Endothelial cell of umbilical vein (primary cell): ENCODE measurements around the gene KYNU. TPM values are rescaled to one million over a fixed set of nuclear protein-coding genes. Genes with fewer than 3 reads are reported as not detected.

Source experiments
- BruUV-seq: library from RNA; stranded (reverse); fragments of 400-500 nt; replicated peaks from 2 replicates; lab custom pipeline; 2021; lab: Mats Ljungman, UMichigan
- CTCF ChIA-PET: fragments of 300-600, 350-600 bp; sonication (Branson Sonifier 250); formaldehyde crosslinking; loops from one replicate; lab custom pipeline; 2021; ENCODE audit warnings: antibody characterized with exemption, inconsistent platforms; lab: Charles Lee
- POLR2A ChIA-PET: fragments of 300-600, 350-600 bp; sonication (Branson Sonifier 250); formaldehyde crosslinking; loops from one replicate; lab custom pipeline; 2021; ENCODE audit warnings: antibody characterized with exemption, inconsistent platforms; lab: Charles Lee
- DNase-seq: peaks from one replicate; pipeline ENCODE4 v3.0.0-alpha.2; 2011; ENCODE audit warnings: low read depth, low spot score
- FAIRE-seq: peaks from 2 replicates; lab custom pipeline; 2011; peaks lifted over from hg19 to GRCh38; lab: Jason Lieb, UNC
- H2AFZ ChIP-seq: 2 replicates; pipeline ENCODE4 v1.6.0; 2012; ENCODE audit warnings: low read depth, low read length, control low read depth, inconsistent platforms
- H3K27ac ChIP-seq: 2 replicates; pipeline ENCODE4 v1.5.1; 2011; ENCODE audit warnings: low read depth, mild to moderate bottlenecking, control low read depth, low read length, moderate library complexity; ENCODE audit not compliant: insufficient read depth
- H3K27me3 ChIP-seq, 2 experiments: 2 replicates each; pipeline versions ENCODE4 v1.6.0 to v1.6.1; 2011; ENCODE audit warnings: low read length in 2 of 2, mixed read lengths in 1 of 2; ENCODE audit not compliant: control insufficient read depth in 2 of 2, insufficient read depth in 2 of 2
- H3K36me3 ChIP-seq, 2 experiments: 2 replicates in 1 of 2; 3 replicates in 1 of 2; pipeline ENCODE4 v1.5.1; 2011; ENCODE audit warnings: low read length in 2 of 2, mild to moderate bottlenecking in 1 of 2, moderate library complexity in 1 of 2; ENCODE audit not compliant: control insufficient read depth in 2 of 2, insufficient read depth in 2 of 2; ENCODE audit errors: extremely low read depth in 1 of 2
- H3K4me1 ChIP-seq: 3 replicates; pipeline ENCODE4 v1.5.1; 2011; ENCODE audit warnings: mild to moderate bottlenecking, low read length; ENCODE audit not compliant: control insufficient read depth, insufficient read depth; ENCODE audit errors: extremely low read depth
- H3K4me2 ChIP-seq: 2 replicates; pipeline ENCODE4 v1.6.1; 2011; ENCODE audit warnings: low read length, control low read depth, mixed read lengths; ENCODE audit not compliant: insufficient read depth
- H3K4me3 ChIP-seq, 3 experiments: fragments of 200-600 bp in 1 of 3; sonication (generic), shearing (Covaris generic) in 1 of 3; replicated peaks in 1 of 3; 2 replicates each; pipeline ENCODE4 v1.5.1; 2011 to 2016; ENCODE audit warnings: control low read depth in 3 of 3, low read length in 3 of 3, mild to moderate bottlenecking in 2 of 3, inconsistent platforms in 1 of 3, low read depth in 1 of 3, moderate library complexity in 1 of 3; ENCODE audit not compliant: insufficient read depth in 1 of 3
- H3K79me2 ChIP-seq: 2 replicates; pipeline ENCODE4 v1.6.0; 2012; ENCODE audit warnings: low read length, inconsistent platforms; ENCODE audit not compliant: control insufficient read depth, insufficient read depth
- H3K9ac ChIP-seq: replicated peaks from 2 replicates; pipeline ENCODE3; 2011; ENCODE audit warnings: low read length, control low read depth; ENCODE audit not compliant: insufficient read depth; ENCODE audit errors: extremely low read depth
- H3K9me1 ChIP-seq: replicated peaks from 3 replicates; pipeline ENCODE4 v1.6.0; 2011; ENCODE audit warnings: mild to moderate bottlenecking, low read length; ENCODE audit not compliant: control insufficient read depth, insufficient read depth; ENCODE audit errors: extremely low read depth
- H3K9me3 ChIP-seq: replicated peaks from 2 replicates; pipeline ENCODE4 v1.5.1; 2012; ENCODE audit warnings: low read length, inconsistent platforms; ENCODE audit not compliant: control insufficient read depth, insufficient read depth
- H4K20me1 ChIP-seq: replicated peaks from 2 replicates; pipeline ENCODE3; 2011; ENCODE audit warnings: mild to moderate bottlenecking, low read length; ENCODE audit not compliant: control insufficient read depth, insufficient read depth; ENCODE audit errors: extremely low read depth
- CTCF ChIP-seq, 2 donors: IDR thresholded peaks; 1 replicate in 1 of 2; 2 replicates in 1 of 2; pipeline ENCODE4 v1.5.1; 2011; ENCODE audit warnings: low read length in 2 of 2, mild to moderate bottlenecking in 2 of 2, moderate library complexity in 2 of 2, control low read depth in 1 of 2, inconsistent platforms in 1 of 2, low read depth in 1 of 2; ENCODE audit not compliant: insufficient read depth in 1 of 2; ENCODE audit errors: extremely low read depth in 1 of 2
- EZH2 ChIP-seq: IDR thresholded peaks from 2 replicates; pipeline ENCODE4 v1.6.1; 2012; ENCODE audit warnings: borderline replicate concordance, low read depth, mild to moderate bottlenecking, moderate library complexity, low read length, inconsistent platforms; ENCODE audit not compliant: severe bottlenecking
- FOS ChIP-seq: IDR thresholded peaks from 2 replicates; pipeline ENCODE4 v1.6.1; 2011; ENCODE audit warnings: mild to moderate bottlenecking, low read length, moderate library complexity, borderline replicate concordance; ENCODE audit not compliant: insufficient read depth
- GATA2 ChIP-seq: IDR thresholded peaks from 2 replicates; pipeline ENCODE4 v1.7.0; 2011; ENCODE audit warnings: low read depth, mild to moderate bottlenecking, moderate library complexity, mixed read lengths, low read length; ENCODE audit not compliant: insufficient read length, insufficient read depth
- JUN ChIP-seq: IDR thresholded peaks from 2 replicates; pipeline ENCODE4 v1.6.1; 2011; ENCODE audit warnings: borderline replicate concordance, low read depth; ENCODE audit not compliant: insufficient read length, insufficient read depth
- MYC ChIP-seq: IDR thresholded peaks from one replicate; pipeline ENCODE4 v1.6.1; 2011; ENCODE audit warnings: mild to moderate bottlenecking, low read depth, low read length
- POLR2A ChIP-seq: IDR thresholded peaks from 2 replicates; pipeline ENCODE4 v1.6.1; 2012; ENCODE audit warnings: low read depth, mild to moderate bottlenecking, control low read depth, low read length
- POLR2AphosphoS5 ChIP-seq: IDR thresholded peaks from 2 replicates; pipeline ENCODE4 v1.6.1; 2012; ENCODE audit warnings: low read depth, mild to moderate bottlenecking, control low read depth, low read length, moderate library complexity; ENCODE audit not compliant: insufficient read depth
- dilution Hi-C: fragments of 300-500 bp; cut with MboI; formaldehyde crosslinking; loops from one replicate; pipeline ENCODE4 v1.15.0; 2019; ENCODE audit warnings: low sequenced_read_pairs; ENCODE audit not compliant: extremely low pct_ligation_motif_present
- intact Hi-C: fragments of 100-400 bp; cut with micrococcal nuclease; formaldehyde crosslinking; loops from one replicate; pipeline ENCODE4 v1.10.0; 2022
- polyA plus RNA-seq, 4 experiments: library from polyadenylated mRNA; depleted of rRNA in 3 of 4; stranded (reverse) in 3 of 4; unstranded in 1 of 4; fragments of >200 nt; gene quantifications; 2 replicates each; pipeline versions ENCODE4 v1.2.1 to v1.2.3, GENCODE V29; 2011 to 2012; ENCODE audit warnings: missing spikeins in 1 of 4
- total RNA-seq: library from RNA; stranded (reverse); gene quantifications from 2 replicates; pipeline ENCODE4 v1.2.3, GENCODE V29; 2021
- TF ChIP-seq, protein P1 (sequence below): IDR thresholded peaks from 2 replicates; pipeline ENCODE4 v1.6.1; 2011; ENCODE audit not compliant: insufficient read depth, insufficient read length

Gene KYNU
- total and polyA plus RNA-seq, 2 donors (not counting 3 experiments of a cell fraction or from before 2014, with no cell fraction given) = 0.04 TPM; not detected in 1

DNA sequence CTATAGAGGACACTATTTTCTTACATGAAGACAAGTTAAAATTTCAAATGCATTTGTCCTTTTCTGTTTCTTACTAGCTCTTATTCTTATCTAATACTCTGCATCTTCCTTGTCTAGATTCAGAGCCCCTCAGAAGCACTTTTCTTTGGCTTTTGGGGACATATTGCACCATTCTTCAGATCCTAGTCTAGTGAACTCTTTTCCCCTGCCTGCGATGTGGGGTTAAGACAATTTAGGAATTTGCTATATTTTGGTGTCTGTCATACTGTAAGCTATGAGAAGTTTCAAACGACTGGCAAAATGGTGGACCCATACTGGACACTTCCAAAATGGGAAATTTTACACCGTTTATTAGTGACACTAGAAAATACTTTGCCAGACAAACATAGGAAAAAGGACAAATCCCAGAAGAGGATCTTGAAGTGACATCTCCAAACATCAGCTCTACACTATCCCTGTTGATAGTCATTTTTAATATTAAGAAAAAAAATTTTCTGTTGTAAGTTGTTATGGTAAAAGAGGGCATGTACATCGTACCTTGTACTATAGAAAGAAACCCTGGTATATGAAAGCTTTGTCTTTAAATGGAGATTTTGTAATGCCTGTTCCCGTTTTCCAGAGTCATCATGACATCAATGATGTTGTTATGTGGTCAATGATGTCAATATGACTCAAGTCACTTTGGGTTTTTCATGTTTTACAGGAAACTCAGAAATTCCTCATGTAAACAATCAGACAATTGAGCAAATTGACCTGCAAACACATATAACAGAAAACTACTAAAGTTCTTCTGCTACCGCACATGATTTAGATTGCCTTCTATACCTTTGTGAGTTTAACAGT lies 4.4 kb upstream of the KYNU start:
- H3K4me3 ChIP-seq = peak overlapping the region in 1 of 3 experiments; percentile 10
- peak overlapping the region; percentile 48 for H3K9ac ChIP-seq
- H3K27ac ChIP-seq = peak overlapping the region; percentile 86
- TF ChIP-seq GATA2 (no peak), FOS (peak; percentile 69), JUN (peak; percentile 69)
- H3K4me2 ChIP-seq = peak overlapping the region; percentile 20
- H3K9me1 ChIP-seq = no peaks in the 10 kb centered on the region
- ChIA-PET CTCF (interaction anchor here (0.9 to 2.0 kb wide), 7 partner anchors 8 to 161 kb away, joined by 3 to 6 read pairs (median 3); no protein-coding TSS in a partner anchor), POLR2A (no interaction called here)
- no peaks in the 10 kb centered on the region for H3K27me3 ChIP-seq
- no peaks in the 10 kb centered on the region for H3K79me2 ChIP-seq
- H2AFZ ChIP-seq = peak overlapping the region; percentile 34
- peaks cover 30% of the 10 kb centered on the region for H3K4me1 ChIP-seq
- intact Hi-C loops (loop anchor here (1.0 kb wide), 2 partner anchors 30 to 101 kb away; no protein-coding TSS in a partner anchor), dilution Hi-C loops (no loop called here)
- H3K36me3 ChIP-seq = no peaks in the 10 kb centered on the region
- BruUV-seq = TSS peak; percentile 86
- FAIRE-seq (peak; percentile 44), DNase-seq (peak; percentile 64)
- H4K20me1 ChIP-seq = no peaks in the 10 kb centered on the region
- no peaks in the 10 kb centered on the region for H3K9me3 ChIP-seq

DNA sequence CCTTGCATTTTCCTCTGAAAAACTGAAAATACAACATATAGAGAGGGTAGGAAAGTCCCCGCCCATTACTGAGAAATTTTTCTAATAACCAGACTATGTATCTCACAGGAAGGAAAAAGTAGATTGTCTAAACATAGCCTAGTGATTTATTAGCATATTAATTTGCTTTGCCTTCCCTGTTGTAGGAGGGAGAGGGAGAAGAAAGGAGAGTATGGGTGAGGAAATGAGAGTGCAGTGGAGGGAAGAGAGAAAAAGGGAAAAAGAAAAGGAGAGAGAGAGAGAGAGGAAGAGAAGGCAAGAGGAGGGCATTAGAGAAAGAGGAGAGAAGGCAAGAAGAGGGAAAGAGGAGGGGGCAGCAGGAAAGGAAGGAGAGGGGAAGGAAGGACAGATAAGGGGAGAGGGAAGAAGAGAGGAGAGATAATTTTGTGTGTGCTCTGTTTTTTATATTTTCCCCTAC lies 3.6 kb upstream of the KYNU start:
- no peaks in the 10 kb centered on the region for H3K9me3 ChIP-seq
- TF ChIP-seq FOS (no peak), CTCF (IDR thresholded peaks at IDR 0.05; ENCODE audit: extremely low read depth in 1 of 2, insufficient read depth in 1 of 2, low read depth in 1 of 2, low read length in 2 of 2) (no peak), EZH2 (no peak), MYC (no peak), POLR2AphosphoS5 (no peak), JUN (no peak), POLR2A (no peak), GATA2 (no peak)
- TF ChIP-seq, protein P1, sequence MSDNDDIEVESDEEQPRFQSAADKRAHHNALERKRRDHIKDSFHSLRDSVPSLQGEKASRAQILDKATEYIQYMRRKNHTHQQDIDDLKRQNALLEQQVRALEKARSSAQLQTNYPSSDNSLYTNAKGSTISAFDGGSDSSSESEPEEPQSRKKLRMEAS = no peak
- peak overlapping the region; percentile 86 for H3K27ac ChIP-seq
- BruUV-seq = no TSS peak
- no peaks in the 10 kb centered on the region for H3K79me2 ChIP-seq
- H3K4me3 ChIP-seq = no peak overlapping the region
- H4K20me1 ChIP-seq = no peaks in the 10 kb centered on the region
- no peak for FAIRE-seq
- no peaks in the 10 kb centered on the region for H3K36me3 ChIP-seq
- H3K4me2 ChIP-seq = peak overlapping the region; percentile 20
- intact Hi-C loops (loop anchor here (1.0 kb wide), 2 partner anchors 31 to 100 kb away; no protein-coding TSS in a partner anchor), dilution Hi-C loops (no loop called here)
- peak overlapping the region; percentile 48 for H3K9ac ChIP-seq
- H3K9me1 ChIP-seq = no peaks in the 10 kb centered on the region
- peaks cover 23% of the 10 kb centered on the region for H3K4me1 ChIP-seq
- peak; percentile 51 for DNase-seq
- H3K27me3 ChIP-seq = no peaks in the 10 kb centered on the region
- ChIA-PET POLR2A (interaction anchor here (1.1 kb wide), 1 partner anchor 30 kb away, joined by 3 read pairs; no protein-coding TSS in a partner anchor), CTCF (interaction anchor here (1.0 to 4.2 kb wide), 5 partner anchors 10 to 191 kb away, joined by 3 to 38 read pairs (median 4); no protein-coding TSS in a partner anchor)
- H2AFZ ChIP-seq = peak overlapping the region; percentile 58
